Measurements from ENCODE around the gene TBCE.

DNA sequence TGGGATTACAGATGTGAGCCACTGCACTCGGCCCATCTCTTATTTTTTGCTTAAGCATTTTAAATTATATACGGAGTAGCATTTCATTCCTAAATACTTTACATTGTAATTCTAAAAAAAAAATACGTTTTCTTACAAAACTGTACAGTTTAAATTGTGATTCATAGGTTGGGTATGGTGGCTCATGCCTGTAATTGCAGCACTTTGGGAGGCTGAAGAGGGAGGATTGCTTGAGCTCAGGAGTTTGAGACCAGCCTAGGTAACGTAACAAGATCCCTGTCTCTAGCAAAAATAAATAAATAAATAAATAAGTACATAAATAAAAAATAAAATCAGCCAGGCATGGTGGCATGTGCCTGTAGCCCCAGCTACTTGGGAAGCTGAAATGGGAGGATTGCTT, 24.6 kb downstream of the TBCE start:
- TF ChIP-seq, protein P1, sequence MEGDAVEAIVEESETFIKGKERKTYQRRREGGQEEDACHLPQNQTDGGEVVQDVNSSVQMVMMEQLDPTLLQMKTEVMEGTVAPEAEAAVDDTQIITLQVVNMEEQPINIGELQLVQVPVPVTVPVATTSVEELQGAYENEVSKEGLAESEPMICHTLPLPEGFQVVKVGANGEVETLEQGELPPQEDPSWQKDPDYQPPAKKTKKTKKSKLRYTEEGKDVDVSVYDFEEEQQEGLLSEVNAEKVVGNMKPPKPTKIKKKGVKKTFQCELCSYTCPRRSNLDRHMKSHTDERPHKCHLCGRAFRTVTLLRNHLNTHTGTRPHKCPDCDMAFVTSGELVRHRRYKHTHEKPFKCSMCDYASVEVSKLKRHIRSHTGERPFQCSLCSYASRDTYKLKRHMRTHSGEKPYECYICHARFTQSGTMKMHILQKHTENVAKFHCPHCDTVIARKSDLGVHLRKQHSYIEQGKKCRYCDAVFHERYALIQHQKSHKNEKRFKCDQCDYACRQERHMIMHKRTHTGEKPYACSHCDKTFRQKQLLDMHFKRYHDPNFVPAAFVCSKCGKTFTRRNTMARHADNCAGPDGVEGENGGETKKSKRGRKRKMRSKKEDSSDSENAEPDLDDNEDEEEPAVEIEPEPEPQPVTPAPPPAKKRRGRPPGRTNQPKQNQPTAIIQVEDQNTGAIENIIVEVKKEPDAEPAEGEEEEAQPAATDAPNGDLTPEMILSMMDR (IDR thresholded peaks at IDR 0.05), result no peak
- no peak for TF ChIP-seq POLR2A (IDR thresholded peaks at IDR 0.05)

Measured in lower leg skin (tissue), 3 donors.